HG03039 (cell line): ENCODE data around the gene PINLYP.
"Not testable (repeated sequence)": the region's sequence is repeated elsewhere in the genome, so short reads cannot be mapped to it uniquely, and the experiment has no call there.

Experiments
- ATAC-seq: cut with Tn5 transposase; IDR thresholded peaks from one replicate; pipeline ENCODE4 v1.9.1; 2021; ENCODE audit warnings: mild to moderate bottlenecking, moderate library complexity; ENCODE audit not compliant: unreplicated experiment

The PINLYP gene

GRCh38 chr19:43547926-43548325 is 27.7 kb upstream of the PINLYP start:
- ATAC-seq: not testable (repeated sequence)

GRCh38 chr19:43548706-43549105 is 26.9 kb upstream of the PINLYP start:
- no peak for ATAC-seq

DNA sequence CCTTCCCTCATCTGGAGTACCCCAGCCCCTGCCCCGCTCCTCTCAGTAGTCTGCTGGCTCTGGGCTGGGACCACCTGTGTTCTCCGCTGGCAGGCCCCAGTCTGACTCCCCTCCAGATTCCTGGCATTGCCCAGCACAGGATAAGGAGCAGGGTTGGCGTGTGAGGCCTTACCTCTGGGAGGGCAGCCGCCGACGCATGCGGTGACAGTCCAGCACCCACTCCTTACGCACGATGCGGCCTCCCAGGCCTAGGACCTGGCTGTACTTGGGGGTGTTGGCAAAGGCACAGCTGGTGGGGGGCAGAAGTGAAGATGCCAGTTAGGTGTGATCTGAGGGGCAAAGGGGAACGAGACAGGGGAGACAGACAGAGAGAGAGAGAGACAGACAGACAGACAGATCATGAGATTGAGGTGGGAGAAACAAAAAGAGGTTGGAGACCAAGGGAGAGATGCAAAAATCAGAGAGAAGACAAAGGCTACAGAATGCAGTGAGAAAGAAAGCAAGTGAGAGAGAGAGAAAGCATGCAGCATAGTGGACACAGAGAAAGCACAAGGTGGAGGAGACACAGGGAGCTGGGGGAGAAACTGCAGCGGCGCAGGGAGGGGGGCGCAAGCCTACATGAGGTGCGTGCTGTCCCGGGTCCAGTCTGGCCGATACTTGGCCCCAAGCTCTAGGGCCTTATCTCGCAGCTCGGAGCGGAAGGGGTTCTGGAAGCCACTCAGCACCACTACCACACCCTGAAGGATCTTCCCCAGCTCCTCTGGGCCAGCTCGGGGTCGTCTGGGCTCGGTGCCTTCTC is 24.0 kb upstream of the PINLYP start:
- no peak for ATAC-seq

GRCh38 chr19:43552198-43552450 is 23.5 kb upstream of the PINLYP start:
- ATAC-seq: no peak

DNA sequence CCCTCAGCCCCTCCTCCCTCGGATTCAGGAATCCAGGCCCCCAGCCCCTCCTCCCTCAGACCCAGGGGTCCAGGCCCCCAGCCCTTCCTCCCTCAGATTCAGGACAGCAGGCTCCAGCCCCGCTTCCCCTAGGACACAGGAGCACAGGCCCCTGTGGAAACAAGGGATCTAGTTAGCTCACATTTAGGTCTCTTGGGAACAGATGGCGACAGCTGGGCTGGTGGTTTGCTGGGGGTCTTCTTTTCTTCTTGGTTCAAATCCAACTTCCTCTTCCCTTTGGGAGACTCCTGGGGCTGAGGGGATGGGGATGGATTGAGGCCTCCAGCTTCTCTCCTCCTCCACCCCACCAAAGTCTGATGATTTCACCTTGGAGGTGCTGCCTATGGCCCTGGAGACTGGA is 23.0 kb upstream of the PINLYP start:
- no peak for ATAC-seq

DNA sequence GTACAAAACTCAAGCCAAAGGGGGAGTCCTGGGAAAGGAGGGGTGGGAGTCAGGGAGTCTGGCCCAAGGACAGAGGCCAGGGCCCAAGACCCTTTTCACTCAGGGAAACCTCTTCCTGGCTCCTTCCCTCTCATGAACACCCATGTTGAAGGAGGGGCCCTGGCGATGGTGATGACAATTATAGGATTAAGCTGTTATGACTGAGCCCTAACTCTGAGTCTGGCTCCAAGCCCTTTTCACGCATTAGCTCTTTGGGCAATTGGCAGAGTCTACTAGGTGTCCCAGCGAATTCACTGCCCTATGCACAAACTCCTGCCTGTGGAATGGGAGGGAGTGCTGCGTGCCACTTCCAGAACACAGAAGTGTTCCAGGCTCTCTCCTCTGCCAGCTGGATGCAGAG is 21.9 kb upstream of the PINLYP start:
- ATAC-seq: no peak

GRCh38 chr19:43554317-43554895 is 21.2 kb upstream of the PINLYP start:
- ATAC-seq: no peak

GRCh38 chr19:43555185-43555770 is 20.3 kb upstream of the PINLYP start:
- ATAC-seq: no peak

DNA sequence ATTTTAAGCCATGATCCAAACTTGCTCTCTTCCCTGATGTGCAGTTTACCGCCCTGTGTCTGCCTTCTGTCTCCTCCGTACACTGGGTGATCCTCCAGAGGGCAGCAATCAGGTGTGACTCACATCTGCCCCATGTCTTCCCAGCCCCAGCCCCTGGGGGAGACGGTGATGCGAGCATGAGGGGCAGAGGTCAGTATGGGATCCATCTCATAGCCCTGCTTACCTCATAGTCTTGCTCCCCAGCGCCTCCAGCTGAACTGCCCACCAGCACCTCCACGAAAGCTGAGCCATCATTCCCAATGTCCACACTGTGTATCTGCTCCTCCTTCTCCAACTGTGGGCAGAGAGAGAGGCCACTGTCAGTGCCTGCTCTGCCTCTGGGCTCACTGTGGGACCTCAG is 14.9 kb upstream of the PINLYP start:
- no peak for ATAC-seq

DNA sequence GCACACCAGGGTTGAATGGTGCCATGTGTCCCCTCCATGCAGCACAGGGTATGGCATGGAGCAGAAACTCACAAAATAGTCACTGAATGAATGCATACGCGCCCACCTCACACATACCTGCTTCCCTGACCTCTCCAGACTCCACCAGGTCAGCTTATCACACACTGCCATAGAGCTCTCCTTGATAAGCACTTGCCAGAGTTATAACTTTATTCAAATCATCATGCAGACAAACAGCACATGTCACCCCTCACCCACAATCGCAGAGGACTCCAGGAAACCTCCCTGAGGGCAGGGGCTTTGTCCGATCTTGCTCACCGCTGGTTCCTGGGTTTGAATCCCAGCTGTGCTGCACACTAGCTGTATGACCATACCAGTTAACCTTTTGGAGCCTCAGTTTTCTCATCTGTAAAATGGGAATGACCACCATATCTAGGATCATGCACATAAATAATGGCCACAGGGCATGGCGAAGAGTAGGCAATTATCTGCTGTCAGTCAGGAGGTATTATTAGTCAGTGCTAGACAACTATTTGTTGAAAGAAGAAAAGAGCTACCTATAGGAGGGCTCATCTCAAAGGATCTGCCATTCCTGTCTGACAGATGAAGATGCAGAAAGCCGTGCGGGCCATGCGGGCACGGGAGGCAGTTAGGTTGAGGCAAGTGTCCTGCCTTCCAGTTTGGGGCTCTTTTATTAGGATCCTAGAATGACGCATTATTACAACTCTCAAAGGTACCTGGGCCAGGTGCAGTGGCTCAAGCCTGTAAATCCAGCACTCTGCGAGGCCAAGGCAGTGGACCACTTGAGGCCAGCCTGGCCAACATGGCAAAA is 14.2 kb upstream of the PINLYP start:
- no peak for ATAC-seq

- ATAC-seq: no peak
These were observed 13.3 kb upstream of the PINLYP start for GRCh38 chr19:43562226-43562697.

GRCh38 chr19:43562698-43563241 is 12.8 kb upstream of the PINLYP start:
- no peak for ATAC-seq

DNA sequence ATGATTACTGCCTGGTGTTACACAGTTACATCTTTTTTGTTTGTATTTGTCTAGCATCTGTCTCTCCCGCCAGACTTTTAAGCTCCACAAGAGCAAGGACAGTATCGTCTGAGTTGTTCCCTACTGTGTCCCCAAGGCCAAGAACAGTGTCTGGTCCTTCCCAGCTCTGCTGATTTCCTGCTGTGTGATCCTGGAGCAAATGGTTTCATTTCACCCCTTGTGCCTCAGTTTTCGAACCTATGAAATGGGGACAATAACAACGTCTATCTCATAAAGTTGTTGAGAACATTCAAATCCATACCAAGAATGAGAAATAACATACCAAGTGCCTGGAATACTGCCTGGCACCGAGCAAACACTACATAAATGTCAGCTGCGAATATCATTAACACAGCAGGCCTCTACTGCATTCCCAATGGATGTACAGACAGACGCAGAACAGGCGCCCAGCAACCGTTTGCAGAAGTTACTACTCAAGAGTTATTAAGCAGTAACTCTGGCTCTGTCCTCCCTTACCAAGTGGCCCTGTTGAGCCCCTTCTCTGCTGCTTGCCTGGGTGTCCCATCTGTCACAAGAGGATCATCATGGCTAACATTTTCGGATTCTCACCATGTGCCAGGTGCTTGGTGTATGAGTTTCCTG is 11.7 kb upstream of the PINLYP start:
- no peak for ATAC-seq

- ATAC-seq: no peak
These were observed 10.8 kb upstream of the PINLYP start for GRCh38 chr19:43564800-43565199.

DNA sequence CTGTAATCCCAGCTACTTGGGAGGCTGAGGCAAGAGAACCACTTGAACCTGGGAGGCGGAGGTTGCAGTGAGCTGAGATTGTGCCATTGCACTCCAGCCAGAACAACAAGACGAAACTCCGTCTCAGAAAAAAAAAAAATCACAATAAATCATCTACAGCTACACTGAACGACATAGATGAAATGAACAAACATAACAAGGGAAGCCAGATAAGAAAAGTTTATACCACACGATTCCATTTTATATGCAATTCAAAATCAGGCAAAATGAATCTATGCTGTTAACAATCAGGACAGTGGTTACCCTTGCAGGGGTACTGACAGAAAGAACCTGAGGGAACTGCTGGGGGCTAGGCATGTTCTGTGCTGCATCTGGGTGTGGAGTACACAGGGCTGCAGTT is 5.9 kb upstream of the PINLYP start:
- ATAC-seq: no peak

- ATAC-seq: no peak
These were observed 5.3 kb upstream of the PINLYP start for GRCh38 chr19:43570174-43570791.

DNA sequence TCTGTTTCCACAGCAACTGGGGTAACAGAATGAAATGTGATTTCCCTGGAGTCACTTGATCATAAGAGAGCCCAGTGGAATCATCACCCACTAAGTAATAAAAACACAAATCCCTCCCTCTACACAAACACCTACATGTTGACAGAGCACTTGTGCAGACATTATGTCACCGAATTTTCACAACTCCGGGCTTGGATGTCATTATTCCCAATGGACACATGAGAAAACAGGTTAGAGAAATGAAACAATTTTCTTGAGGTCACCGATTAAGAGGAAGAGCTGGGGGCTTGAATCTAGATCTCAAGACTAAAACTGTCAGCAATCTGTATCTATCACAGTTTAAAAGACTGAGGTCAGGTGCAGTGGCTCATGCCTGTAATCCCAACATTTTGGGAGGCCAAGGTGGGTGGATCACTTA is 3.4 kb upstream of the PINLYP start:
- no peak for ATAC-seq

GRCh38 chr19:43574424-43575155 is 1.0 kb upstream of the PINLYP start:
- no peak for ATAC-seq

DNA sequence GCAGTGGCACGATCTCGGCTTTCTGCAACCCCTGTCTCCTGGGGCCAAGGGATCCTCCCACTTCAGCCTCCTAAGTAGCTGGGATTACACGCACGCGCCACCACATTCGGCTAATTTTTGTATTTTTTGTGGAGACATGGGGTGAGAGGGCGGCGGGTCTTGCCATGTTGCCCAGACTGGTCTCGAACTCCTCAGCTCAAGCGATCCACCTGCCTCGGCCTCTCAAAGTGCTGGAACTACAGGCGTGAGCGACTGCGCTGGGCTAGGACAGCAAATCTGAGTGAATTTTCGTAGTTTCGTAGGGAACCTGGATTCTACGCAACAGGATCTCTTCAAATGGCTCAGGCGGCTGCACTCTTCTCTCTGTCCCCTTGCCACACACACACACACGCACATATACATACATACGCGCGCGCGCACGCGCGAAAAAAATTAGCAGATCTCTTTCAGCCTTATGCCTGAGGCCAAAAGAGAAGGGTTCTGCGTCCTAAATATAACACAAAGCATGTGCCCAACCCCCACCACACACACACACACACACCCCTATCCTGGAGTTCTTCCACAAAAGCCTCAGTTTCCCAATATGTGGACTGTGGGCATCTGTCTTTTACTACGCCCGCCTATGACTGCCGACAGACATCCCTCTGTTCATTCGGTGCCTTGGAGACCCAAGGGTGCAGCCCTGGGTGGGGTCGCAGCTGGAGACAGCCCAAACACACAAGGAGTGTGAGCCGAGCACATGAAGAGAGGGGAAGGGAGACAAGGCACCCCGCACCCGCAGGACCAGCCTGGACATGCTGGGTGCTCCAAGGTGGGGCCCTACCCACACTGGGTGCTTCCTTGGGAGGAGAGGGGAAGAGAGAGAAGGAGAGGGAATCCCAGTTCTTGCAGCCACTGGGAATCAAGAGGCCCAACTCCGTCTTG is 616 bp downstream of the PINLYP start:
- ATAC-seq: no peak
